ENCODE data around the gene APOBEC3F.
"Not testable (repeated sequence)": the region's sequence is repeated elsewhere in the genome, so short reads cannot be mapped to it uniquely, and the experiment has no call there.

APOBEC3F gene

DNA sequence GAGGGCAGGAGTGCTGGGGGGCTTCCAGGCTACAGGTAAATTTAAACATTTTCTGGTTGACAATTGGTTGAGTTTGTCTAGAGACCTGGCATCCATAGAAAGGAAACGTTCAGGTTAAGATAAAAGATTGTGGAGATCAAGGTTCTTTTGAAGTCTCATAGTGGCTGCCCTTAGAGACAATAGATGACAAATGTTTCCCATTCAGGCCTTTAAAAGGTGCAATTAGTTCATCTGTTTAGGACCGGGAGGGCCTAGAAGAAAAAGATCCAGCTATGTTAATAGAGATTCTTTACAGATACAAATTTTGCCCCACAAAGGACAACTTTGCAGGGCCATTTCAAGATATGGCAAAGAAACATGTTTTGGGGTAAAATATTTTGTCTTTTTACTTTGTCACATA is 3.6 kb upstream of the APOBEC3F start:
- H2AFZ ChIP-seq (ENCODE audit: low read depth, low read length, severe bottlenecking); H3K4me3 ChIP-seq (ENCODE audit: insufficient read depth, low read length, poor library complexity, severe bottlenecking); H3K4me2 ChIP-seq (ENCODE audit: low read depth, low read length, poor library complexity, severe bottlenecking); H3K27ac ChIP-seq (ENCODE audit: low read depth, low read length); H3K9me2 ChIP-seq (replicated peaks; ENCODE audit: insufficient read depth, low read length); H3K27me3 ChIP-seq (ENCODE audit: low read length); H3F3A ChIP-seq (ENCODE audit: insufficient read depth); H3K9ac ChIP-seq (ENCODE audit: low read length); H3K36me3 ChIP-seq (ENCODE audit: low read length); H4K20me1 ChIP-seq (ENCODE audit: low read depth, low read length); H3K9me3 ChIP-seq (ENCODE audit: insufficient read depth, low read length): not testable (repeated sequence)
- H3K79me2 ChIP-seq (ENCODE audit: insufficient read depth, low read length) = peaks cover 11% of the 10 kb centered on the region

DNA sequence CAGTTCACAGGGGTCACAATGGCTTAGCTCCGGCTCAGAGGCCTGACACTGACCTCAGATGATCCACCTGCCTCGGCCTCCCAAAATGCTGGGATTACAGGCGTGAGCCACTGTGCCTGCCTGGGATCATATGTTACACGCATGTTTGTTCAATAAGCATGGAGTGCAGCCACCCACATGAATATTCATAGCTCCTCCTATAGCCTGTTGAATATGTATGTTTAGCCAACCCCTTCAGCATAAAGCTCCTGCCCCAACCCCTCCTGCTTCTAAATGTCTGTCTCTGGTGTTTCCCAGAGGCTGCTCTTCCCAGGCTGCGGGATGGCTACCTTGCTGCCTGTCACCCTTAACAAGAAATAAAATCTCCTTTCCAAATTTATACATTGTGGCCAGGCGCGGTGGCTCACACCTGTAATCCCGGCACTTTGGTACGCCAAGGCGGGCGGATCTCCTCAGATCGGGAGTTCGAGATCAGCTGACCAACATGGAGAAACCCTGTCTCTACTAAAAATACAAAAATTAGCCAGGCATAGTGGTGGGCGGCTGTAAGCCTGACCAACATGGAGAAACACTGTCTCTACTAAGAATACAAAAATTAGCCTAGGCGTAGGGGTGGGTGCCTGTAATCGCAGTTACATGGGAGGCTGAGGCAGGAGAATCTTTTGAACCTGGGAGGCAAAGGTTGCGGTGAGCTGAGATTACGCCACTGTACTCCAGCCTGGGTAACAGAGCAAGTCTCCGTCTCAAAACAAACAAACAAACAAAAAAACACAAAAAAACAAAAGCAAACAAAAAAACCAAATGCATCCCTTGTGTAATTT is 1.1 kb upstream of the APOBEC3F start:
- Histone ChIP-seq H3K27ac (ENCODE audit: low read depth, low read length) (no peak overlapping the region), H3K27me3 (ENCODE audit: low read length) (no peaks in the 10 kb centered on the region), H3K36me3 (ENCODE audit: low read length) (no peaks in the 10 kb centered on the region), H4K20me1 (ENCODE audit: low read depth, low read length) (no peaks in the 10 kb centered on the region), H2AFZ (ENCODE audit: low read depth, low read length, severe bottlenecking) (no peak overlapping the region), H3K9ac (ENCODE audit: low read length) (peak overlapping the region; percentile 65), H3K4me2 (ENCODE audit: low read depth, low read length, poor library complexity, severe bottlenecking) (peak overlapping the region; percentile 72), H3K9me2 (replicated peaks; ENCODE audit: insufficient read depth, low read length) (no peaks in the 10 kb centered on the region), H3F3A (ENCODE audit: insufficient read depth) (no peaks in the 10 kb centered on the region; the same call in 1 of the 2 replicates), H3K9me3 (ENCODE audit: insufficient read depth, low read length) (no peaks in the 10 kb centered on the region), H3K4me3 (ENCODE audit: insufficient read depth, low read length, poor library complexity, severe bottlenecking) (no peak overlapping the region), H3K79me2 (ENCODE audit: insufficient read depth, low read length) (peaks cover 12% of the 10 kb centered on the region)
- no peak for TF ChIP-seq EZH2phosphoT487 (conservative IDR thresholded peaks at IDR 0.05; ENCODE audit: low read length)
- TF ChIP-seq, protein P1, sequence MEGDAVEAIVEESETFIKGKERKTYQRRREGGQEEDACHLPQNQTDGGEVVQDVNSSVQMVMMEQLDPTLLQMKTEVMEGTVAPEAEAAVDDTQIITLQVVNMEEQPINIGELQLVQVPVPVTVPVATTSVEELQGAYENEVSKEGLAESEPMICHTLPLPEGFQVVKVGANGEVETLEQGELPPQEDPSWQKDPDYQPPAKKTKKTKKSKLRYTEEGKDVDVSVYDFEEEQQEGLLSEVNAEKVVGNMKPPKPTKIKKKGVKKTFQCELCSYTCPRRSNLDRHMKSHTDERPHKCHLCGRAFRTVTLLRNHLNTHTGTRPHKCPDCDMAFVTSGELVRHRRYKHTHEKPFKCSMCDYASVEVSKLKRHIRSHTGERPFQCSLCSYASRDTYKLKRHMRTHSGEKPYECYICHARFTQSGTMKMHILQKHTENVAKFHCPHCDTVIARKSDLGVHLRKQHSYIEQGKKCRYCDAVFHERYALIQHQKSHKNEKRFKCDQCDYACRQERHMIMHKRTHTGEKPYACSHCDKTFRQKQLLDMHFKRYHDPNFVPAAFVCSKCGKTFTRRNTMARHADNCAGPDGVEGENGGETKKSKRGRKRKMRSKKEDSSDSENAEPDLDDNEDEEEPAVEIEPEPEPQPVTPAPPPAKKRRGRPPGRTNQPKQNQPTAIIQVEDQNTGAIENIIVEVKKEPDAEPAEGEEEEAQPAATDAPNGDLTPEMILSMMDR (IDR thresholded peaks at IDR 0.05; ENCODE audit: insufficient read depth, low read length, poor library complexity, severe bottlenecking) = no peak

DNA sequence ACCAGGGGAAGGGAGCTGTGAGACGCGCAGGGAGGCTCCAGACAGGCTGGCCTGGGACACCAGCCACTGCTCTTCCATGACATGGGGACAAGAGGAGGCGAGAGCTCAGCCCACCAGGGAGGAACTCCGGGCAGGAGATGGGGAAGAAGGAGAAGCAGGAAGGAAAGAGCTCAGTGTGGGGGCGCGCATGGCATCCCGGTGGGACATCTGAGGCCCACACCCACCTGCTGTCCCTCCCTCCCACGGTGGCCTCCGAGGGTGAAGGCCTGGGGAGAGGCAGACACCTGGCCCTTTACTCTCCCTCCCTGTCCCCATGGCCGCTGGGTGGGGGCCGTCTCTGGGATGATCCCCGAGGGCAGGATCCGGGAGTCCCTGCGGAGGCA is 518 bp upstream of the APOBEC3F start:
- not testable (repeated sequence) for H3F3A ChIP-seq (ENCODE audit: insufficient read depth); H4K20me1 ChIP-seq (ENCODE audit: low read depth, low read length); H3K36me3 ChIP-seq (ENCODE audit: low read length); H3K4me3 ChIP-seq (ENCODE audit: insufficient read depth, low read length, poor library complexity, severe bottlenecking); H3K27me3 ChIP-seq (ENCODE audit: low read length); H3K9me2 ChIP-seq (replicated peaks; ENCODE audit: insufficient read depth, low read length); H2AFZ ChIP-seq (ENCODE audit: low read depth, low read length, severe bottlenecking); H3K9me3 ChIP-seq (ENCODE audit: insufficient read depth, low read length)
- Histone ChIP-seq H3K27ac (ENCODE audit: low read depth, low read length) (peak overlapping the region; percentile 66; the same call in 1 of the 2 replicates), H3K79me2 (ENCODE audit: insufficient read depth, low read length) (peaks cover 12% of the 10 kb centered on the region), H3K4me2 (ENCODE audit: low read depth, low read length, poor library complexity, severe bottlenecking) (peak overlapping the region; percentile 72), H3K9ac (ENCODE audit: low read length) (peak overlapping the region; percentile 65)

DNA sequence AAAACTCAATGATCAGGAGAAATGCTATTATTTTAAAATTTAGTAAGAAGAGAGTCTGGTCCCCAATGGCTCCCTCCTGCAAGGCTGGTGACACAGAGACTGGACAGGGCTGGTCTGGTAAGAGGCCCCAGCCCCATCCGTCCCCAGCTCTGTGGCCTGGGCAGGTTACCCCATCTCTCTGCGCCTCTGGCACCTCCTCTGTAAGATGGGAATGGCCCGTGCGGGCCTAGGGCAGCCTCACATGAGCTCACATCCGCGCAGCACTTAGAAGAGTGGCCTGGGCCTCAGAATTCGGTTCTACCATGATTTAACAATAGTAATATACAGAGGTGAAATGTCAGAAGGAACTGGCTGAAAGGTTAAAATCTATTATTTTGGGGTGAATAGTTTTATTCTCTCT is 1.2 kb downstream of the APOBEC3F start:
- Histone ChIP-seq H3K4me2 (ENCODE audit: low read depth, low read length, poor library complexity, severe bottlenecking) (peak overlapping the region; percentile 72), H3K36me3 (ENCODE audit: low read length) (no peaks in the 10 kb centered on the region), H3F3A (ENCODE audit: insufficient read depth) (no peaks in the 10 kb centered on the region; the same call in 1 of the 2 replicates), H3K9me3 (ENCODE audit: insufficient read depth, low read length) (no peaks in the 10 kb centered on the region), H3K9ac (ENCODE audit: low read length) (peak overlapping the region; percentile 65; the same call in 1 of the 2 replicates), H3K27me3 (ENCODE audit: low read length) (no peaks in the 10 kb centered on the region), H3K79me2 (ENCODE audit: insufficient read depth, low read length) (peaks cover 12% of the 10 kb centered on the region), H3K9me2 (replicated peaks; ENCODE audit: insufficient read depth, low read length) (no peaks in the 10 kb centered on the region), H3K27ac (ENCODE audit: low read depth, low read length) (peak overlapping the region; percentile 66; the same call in 1 of the 2 replicates), H2AFZ (ENCODE audit: low read depth, low read length, severe bottlenecking) (no peak overlapping the region), H4K20me1 (ENCODE audit: low read depth, low read length) (no peaks in the 10 kb centered on the region), H3K4me3 (ENCODE audit: insufficient read depth, low read length, poor library complexity, severe bottlenecking) (peak overlapping the region; percentile 66)
- no peak for TF ChIP-seq EZH2phosphoT487 (conservative IDR thresholded peaks at IDR 0.05; ENCODE audit: low read length)
- TF ChIP-seq, protein P1 (IDR thresholded peaks at IDR 0.05; ENCODE audit: insufficient read depth, low read length, poor library complexity, severe bottlenecking) = no peak

DNA sequence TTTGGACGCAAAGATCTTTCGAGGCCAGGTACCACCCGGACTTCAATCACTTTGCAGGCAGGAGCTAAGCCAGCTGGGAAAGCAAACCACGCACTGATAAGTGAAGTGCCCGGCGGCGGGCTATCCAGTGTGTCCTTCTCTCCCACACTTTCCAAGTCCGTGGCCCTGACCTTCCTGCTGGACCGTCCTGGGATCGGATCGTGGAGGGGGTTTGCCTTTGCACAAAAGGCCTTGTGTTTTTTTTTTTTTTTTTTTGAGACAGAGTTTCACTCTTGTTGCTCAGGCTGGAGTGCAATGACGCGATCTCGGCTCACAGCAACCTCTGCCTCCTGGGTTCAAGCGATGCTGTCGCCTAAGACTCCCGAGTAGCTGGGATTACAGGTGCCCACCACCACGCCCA is 2.4 kb downstream of the APOBEC3F start:
- H2AFZ ChIP-seq (ENCODE audit: low read depth, low read length, severe bottlenecking); H3K27ac ChIP-seq (ENCODE audit: low read depth, low read length); H3K4me3 ChIP-seq (ENCODE audit: insufficient read depth, low read length, poor library complexity, severe bottlenecking); H3F3A ChIP-seq (ENCODE audit: insufficient read depth); H3K9me2 ChIP-seq (replicated peaks; ENCODE audit: insufficient read depth, low read length); H3K27me3 ChIP-seq (ENCODE audit: low read length); H3K9ac ChIP-seq (ENCODE audit: low read length); H3K4me2 ChIP-seq (ENCODE audit: low read depth, low read length, poor library complexity, severe bottlenecking); H4K20me1 ChIP-seq (ENCODE audit: low read depth, low read length); H3K9me3 ChIP-seq (ENCODE audit: insufficient read depth, low read length); H3K36me3 ChIP-seq (ENCODE audit: low read length): not testable (repeated sequence)
- peaks cover 12% of the 10 kb centered on the region for H3K79me2 ChIP-seq (ENCODE audit: insufficient read depth, low read length)

DNA sequence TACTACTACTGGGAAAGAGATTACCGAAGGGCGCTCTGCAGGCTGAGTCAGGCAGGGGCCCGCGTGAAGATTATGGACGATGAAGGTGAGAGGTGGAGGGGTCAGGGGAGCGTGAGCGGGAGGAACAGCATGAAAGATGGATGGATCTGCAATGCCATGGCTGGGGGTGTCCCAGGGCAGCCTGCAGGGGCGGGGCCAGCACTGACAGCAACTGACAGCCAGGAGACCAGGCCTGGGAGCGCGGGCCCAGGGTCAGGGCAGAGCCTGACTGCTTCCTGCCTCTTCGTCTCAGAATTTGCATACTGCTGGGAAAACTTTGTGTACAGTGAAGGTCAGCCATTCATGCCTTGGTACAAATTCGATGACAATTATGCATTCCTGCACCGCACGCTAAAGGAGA is 4.5 kb downstream of the APOBEC3F start:
- not testable (repeated sequence) for H3K27me3 ChIP-seq (ENCODE audit: low read length); H3K4me3 ChIP-seq (ENCODE audit: insufficient read depth, low read length, poor library complexity, severe bottlenecking); H2AFZ ChIP-seq (ENCODE audit: low read depth, low read length, severe bottlenecking); H3K36me3 ChIP-seq (ENCODE audit: low read length); H3K9me2 ChIP-seq (replicated peaks; ENCODE audit: insufficient read depth, low read length); H3K9ac ChIP-seq (ENCODE audit: low read length); H4K20me1 ChIP-seq (ENCODE audit: low read depth, low read length); H3K4me2 ChIP-seq (ENCODE audit: low read depth, low read length, poor library complexity, severe bottlenecking); H3K9me3 ChIP-seq (ENCODE audit: insufficient read depth, low read length); H3F3A ChIP-seq (ENCODE audit: insufficient read depth); H3K27ac ChIP-seq (ENCODE audit: low read depth, low read length)
- peaks cover 12% of the 10 kb centered on the region for H3K79me2 ChIP-seq (ENCODE audit: insufficient read depth, low read length)
